SH-SY5Y (cell line): ENCODE results near the gene ZDHHC14.

Experiments used
- GATA2 ChIP-seq: IDR thresholded peaks from 2 replicates; pipeline ENCODE4 v1.6.1; 2011; ENCODE audit warnings: mild to moderate bottlenecking, low read depth, low read length
- GATA3 ChIP-seq: IDR thresholded peaks from 2 replicates; pipeline ENCODE4 v1.6.1; 2011; ENCODE audit warnings: low read depth, mild to moderate bottlenecking, low read length, moderate library complexity

DNA sequence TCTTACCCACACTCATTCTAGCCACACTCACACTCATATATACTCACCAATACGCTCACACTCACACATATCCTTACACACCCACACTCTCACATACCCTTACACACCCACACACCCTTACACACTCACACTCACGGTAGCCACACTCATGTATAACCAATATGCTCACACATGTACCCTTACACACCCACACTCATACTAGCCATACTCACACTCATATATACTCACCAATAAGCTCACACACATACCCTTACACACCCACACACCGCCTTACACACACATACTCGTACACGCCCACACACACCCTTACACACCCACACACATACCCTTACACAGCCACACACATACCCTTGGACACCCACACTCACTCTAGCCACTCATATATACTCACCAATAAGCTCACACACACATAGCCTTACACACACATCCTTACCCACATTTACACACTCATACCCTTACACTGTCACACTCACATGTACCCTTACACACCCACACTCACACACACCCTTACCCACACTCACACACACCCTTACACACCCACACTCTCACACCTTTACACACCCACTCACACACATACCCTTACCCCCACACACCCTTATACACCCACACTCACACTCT lies 249.6 kb downstream of the ZDHHC14 start:
- TF ChIP-seq GATA2 (no peak), GATA3 (no peak)
